ENCODE data around the gene DGLUCY. TPM values are rescaled to one million over a fixed set of nuclear protein-coding genes. Genes with fewer than 3 reads are reported as not detected.

Gene DGLUCY
- polyA plus RNA-seq, 1 experiment: 22.1 TPM

DNA sequence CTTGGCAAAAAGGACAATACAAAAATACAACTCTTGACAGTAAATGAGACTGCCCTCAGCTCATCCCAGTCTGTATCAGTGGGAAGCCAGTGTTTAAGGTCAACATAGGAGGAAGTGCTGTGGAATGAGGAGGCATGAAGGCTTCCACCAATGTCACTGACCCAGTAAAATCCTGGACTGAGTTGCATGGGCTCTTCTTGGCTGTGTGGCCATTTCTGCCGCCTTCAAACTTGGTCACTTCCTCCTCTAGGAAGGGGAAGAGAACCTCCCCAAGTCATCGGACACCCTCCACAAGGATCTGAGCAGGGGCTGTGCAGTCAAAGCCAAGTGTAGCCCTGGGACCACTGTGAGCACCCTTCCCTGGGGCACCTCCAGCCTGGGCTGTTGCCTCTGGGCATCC lies 118.7 kb downstream of the DGLUCY start:
- Histone ChIP-seq H3K27me3 (ENCODE audit: control insufficient read depth, insufficient read depth, low read length) (no peaks in the 10 kb centered on the region), H3K9me3 (ENCODE audit: control insufficient read depth, insufficient read depth, low read length) (peaks cover 16% of the 10 kb centered on the region), H3K27ac (ENCODE audit: low read depth, low read length) (no peak overlapping the region), H3K4me3 (ENCODE audit: low read depth, low read length) (no peak overlapping the region)
- no peak for DNase-seq (ENCODE audit: low read depth, low spot score)
- ChIA-PET CTCF (no interaction called here), POLR2A (no interaction called here)
- TF ChIP-seq, protein P1, sequence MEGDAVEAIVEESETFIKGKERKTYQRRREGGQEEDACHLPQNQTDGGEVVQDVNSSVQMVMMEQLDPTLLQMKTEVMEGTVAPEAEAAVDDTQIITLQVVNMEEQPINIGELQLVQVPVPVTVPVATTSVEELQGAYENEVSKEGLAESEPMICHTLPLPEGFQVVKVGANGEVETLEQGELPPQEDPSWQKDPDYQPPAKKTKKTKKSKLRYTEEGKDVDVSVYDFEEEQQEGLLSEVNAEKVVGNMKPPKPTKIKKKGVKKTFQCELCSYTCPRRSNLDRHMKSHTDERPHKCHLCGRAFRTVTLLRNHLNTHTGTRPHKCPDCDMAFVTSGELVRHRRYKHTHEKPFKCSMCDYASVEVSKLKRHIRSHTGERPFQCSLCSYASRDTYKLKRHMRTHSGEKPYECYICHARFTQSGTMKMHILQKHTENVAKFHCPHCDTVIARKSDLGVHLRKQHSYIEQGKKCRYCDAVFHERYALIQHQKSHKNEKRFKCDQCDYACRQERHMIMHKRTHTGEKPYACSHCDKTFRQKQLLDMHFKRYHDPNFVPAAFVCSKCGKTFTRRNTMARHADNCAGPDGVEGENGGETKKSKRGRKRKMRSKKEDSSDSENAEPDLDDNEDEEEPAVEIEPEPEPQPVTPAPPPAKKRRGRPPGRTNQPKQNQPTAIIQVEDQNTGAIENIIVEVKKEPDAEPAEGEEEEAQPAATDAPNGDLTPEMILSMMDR (IDR thresholded peaks at IDR 0.05; ENCODE audit: low read depth, low read length): no peak

DNA sequence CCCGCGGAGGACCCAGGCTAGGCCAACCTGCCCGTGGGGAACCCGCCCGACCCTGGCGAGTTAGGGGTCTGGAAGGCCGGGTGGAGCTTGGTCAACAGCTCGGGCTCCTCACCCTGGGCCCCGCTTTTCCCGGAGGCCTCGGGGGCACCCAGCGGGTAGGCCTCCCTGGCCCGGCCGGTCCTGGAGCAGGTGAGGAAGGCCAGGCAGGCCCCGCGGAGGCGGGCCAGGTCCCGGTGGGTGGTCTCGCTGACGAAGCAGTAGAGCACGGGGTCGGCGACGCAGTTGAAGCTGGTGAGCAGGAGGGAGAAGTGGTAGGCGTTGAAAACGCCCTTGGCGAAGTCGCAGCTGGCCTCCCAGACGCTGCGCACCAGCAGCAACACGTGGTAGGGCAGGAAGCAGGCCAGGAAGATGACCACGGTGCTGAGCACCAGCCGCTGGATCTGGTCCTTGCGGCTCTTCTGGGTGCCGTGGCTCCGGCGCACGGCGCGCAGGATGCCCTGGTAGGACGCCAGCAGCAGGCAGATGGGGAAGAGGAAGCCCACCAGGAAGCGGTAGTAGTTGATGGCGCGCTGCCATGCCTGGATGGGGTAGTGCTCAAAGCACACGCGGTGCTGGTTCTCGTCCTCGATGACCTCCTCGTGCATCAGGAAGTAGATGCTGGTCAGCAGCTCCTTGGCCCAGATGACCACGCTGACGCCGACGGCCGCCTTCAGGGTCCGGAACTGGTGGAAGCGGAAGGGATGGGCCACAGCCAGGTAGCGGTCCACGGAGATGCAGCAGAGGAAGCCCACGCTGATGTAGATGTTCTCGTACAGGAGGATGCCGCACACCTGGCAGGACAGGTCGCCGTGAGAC lies 120.3 kb downstream of the DGLUCY start:
- no peak overlapping the region for H3K4me3 ChIP-seq (ENCODE audit: low read depth, low read length)
- H3K27ac ChIP-seq (ENCODE audit: low read depth, low read length): no peak overlapping the region
- ChIA-PET CTCF (interaction anchor here (1.4 kb wide), 1 partner anchor 60 kb away, joined by 3 read pairs; no protein-coding TSS in a partner anchor), POLR2A (no interaction called here)
- no peak for DNase-seq (ENCODE audit: low read depth, low spot score)
- peaks cover 16% of the 10 kb centered on the region for H3K9me3 ChIP-seq (ENCODE audit: control insufficient read depth, insufficient read depth, low read length)
- no peaks in the 10 kb centered on the region for H3K27me3 ChIP-seq (ENCODE audit: control insufficient read depth, insufficient read depth, low read length)
- TF ChIP-seq, protein P1 (IDR thresholded peaks at IDR 0.05; ENCODE audit: low read depth, low read length): no peak

DNA sequence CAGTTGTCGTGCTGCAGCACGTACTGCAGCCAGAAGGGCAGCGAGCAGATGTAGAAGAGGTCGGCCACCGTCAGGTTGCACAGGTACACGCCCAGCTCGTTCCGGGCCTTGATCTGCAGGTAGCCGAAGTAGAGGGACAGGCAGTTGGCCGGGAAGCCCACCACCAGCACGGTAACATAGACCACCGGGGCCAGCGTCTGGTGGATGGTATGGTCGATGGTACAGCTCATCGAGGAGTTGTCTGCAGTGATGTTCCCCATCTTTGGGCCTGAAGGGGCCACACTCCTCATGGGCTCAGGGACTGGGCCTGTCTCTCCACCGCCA lies 120.9 kb downstream of the DGLUCY start:
- no peak for DNase-seq (ENCODE audit: low read depth, low spot score)
- ChIA-PET POLR2A (no interaction called here), CTCF (interaction anchor here (1.4 kb wide), 1 partner anchor 60 kb away, joined by 3 read pairs; no protein-coding TSS in a partner anchor)
- no peaks in the 10 kb centered on the region for H3K27me3 ChIP-seq (ENCODE audit: control insufficient read depth, insufficient read depth, low read length)
- peaks cover 16% of the 10 kb centered on the region for H3K9me3 ChIP-seq (ENCODE audit: control insufficient read depth, insufficient read depth, low read length)
- H3K27ac ChIP-seq (ENCODE audit: low read depth, low read length): no peak overlapping the region
- TF ChIP-seq, protein P1 (IDR thresholded peaks at IDR 0.05; ENCODE audit: low read depth, low read length): no peak
- H3K4me3 ChIP-seq (ENCODE audit: low read depth, low read length): no peak overlapping the region

DNA sequence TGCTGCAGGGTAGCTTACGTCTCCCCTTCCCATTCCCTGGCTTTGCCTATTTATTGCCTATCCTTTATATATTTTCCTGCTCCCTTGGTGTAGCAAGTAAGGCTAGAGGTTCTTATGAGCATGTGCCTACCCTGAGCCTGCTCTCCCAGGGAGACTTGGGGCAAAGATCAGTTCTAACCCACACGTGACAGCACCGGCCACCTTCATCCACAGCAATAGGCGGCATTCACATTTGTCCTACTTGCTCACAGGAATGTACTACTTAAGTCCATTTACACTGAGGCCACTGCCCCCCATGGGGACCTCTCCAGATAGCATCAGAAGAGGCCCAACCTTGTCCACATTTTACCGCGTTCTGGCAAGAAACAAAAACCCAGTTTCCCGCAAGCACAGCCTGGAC lies 122.0 kb downstream of the DGLUCY start:
- DNase-seq (ENCODE audit: low read depth, low spot score): no peak
- TF ChIP-seq, protein P1 (IDR thresholded peaks at IDR 0.05; ENCODE audit: low read depth, low read length): no peak
- Histone ChIP-seq H3K4me3 (ENCODE audit: low read depth, low read length) (no peak overlapping the region), H3K27ac (ENCODE audit: low read depth, low read length) (no peak overlapping the region), H3K9me3 (ENCODE audit: control insufficient read depth, insufficient read depth, low read length) (peaks cover 16% of the 10 kb centered on the region), H3K27me3 (ENCODE audit: control insufficient read depth, insufficient read depth, low read length) (no peaks in the 10 kb centered on the region)
- POLR2A ChIA-PET: no interaction called here
- CTCF ChIA-PET: interaction anchor here (1.4 kb wide), 1 partner anchor 61 kb away, joined by 3 read pairs; no protein-coding TSS in a partner anchor

DNA sequence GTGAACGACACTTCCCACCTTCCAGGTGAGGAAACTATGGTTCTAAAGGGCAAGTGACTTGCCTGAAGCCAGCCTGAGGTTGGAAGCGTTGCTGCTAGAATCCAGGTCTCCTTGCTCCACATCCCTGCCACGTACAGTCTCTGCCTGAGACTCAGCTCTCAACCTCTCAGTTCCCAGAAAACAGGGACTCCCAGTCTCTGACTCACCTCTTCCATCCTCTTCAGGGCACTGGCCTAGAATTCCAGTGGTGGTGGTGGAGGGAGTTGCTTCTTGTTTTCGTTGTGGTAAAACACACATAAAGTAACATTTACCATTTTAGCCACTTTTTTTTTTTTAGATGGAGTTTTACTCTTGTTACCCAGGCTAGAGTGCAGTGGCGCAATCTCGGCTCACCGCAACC lies 123.3 kb downstream of the DGLUCY start:
- DNase-seq (ENCODE audit: low read depth, low spot score): peak; percentile 27
- H3K27me3 ChIP-seq (ENCODE audit: control insufficient read depth, insufficient read depth, low read length): no peaks in the 10 kb centered on the region
- peaks cover 16% of the 10 kb centered on the region; the same call in 1 of the 2 replicates for H3K9me3 ChIP-seq (ENCODE audit: control insufficient read depth, insufficient read depth, low read length)
- ChIA-PET POLR2A (no interaction called here), CTCF (no interaction called here)
- peak overlapping the region; percentile 31 for H3K27ac ChIP-seq (ENCODE audit: low read depth, low read length)
- H3K4me3 ChIP-seq (ENCODE audit: low read depth, low read length): no peak overlapping the region
- TF ChIP-seq, protein P1 (IDR thresholded peaks at IDR 0.05; ENCODE audit: low read depth, low read length): no peak
